ENCODE measurements around the gene SCYL2.

SCYL2 gene

GRCh38 chr12:100356644-100357223, 89.8 kb downstream of the SCYL2 start, which contains the start of gene SLC17A8:
TSS of gene SLC17A8 (plus strand) at chr12:100357074. CDS start at chr12:100357392, 318 bp downstream.
- ATAC-seq, result peak; percentile 51; the same call in 2 of the 3 replicates
- no peak for TF ChIP-seq OSR1 (CRISPR knock-in tag; IDR thresholded peaks at IDR 0.05)

GRCh38 chr12:100359248-100359647, 92.3 kb downstream of the SCYL2 start:
- no peak for ATAC-seq
- TF ChIP-seq ARNTL (CRISPR knock-in tag; IDR thresholded peaks at IDR 0.05; ENCODE audit: borderline replicate concordance, low read depth) (no peak), ISL1 (CRISPR knock-in tag; IDR thresholded peaks at IDR 0.05) (no peak), TSHZ2 (CRISPR knock-in tag; IDR thresholded peaks at IDR 0.05) (no peak), CSDC2 (CRISPR knock-in tag; IDR thresholded peaks at IDR 0.05) (no peak), POU6F1 (CRISPR knock-in tag; IDR thresholded peaks at IDR 0.05; ENCODE audit: borderline replicate concordance, low read depth) (no peak), ZNF8 (CRISPR knock-in tag; IDR thresholded peaks at IDR 0.05) (no peak), ZNF565 (CRISPR knock-in tag; conservative IDR thresholded peaks at IDR 0.05; ENCODE audit: low read depth) (no peak), GLIS3 (CRISPR knock-in tag; IDR thresholded peaks at IDR 0.05) (no peak), TCF4 (CRISPR knock-in tag; IDR thresholded peaks at IDR 0.05; ENCODE audit: borderline replicate concordance) (no peak), SNAI2 (CRISPR knock-in tag; IDR thresholded peaks at IDR 0.05) (no peak), ZNF70 (CRISPR knock-in tag; IDR thresholded peaks at IDR 0.05) (no peak), BACH2 (CRISPR knock-in tag; IDR thresholded peaks at IDR 0.05; ENCODE audit: borderline replicate concordance) (no peak), PPARA (CRISPR knock-in tag; IDR thresholded peaks at IDR 0.05; ENCODE audit: borderline replicate concordance) (no peak)

GRCh38 chr12:100359822-100360221, 92.8 kb downstream of the SCYL2 start:
- peak; percentile 71 for ATAC-seq
- TF ChIP-seq TCF4 (CRISPR knock-in tag; IDR thresholded peaks at IDR 0.05; ENCODE audit: borderline replicate concordance) (no peak), ZFP30 (CRISPR knock-in tag; IDR thresholded peaks at IDR 0.05) (no peak), CSDC2 (CRISPR knock-in tag; IDR thresholded peaks at IDR 0.05) (no peak), CREB5 (CRISPR knock-in tag; IDR thresholded peaks at IDR 0.05; ENCODE audit: low read depth) (peak; percentile 69; the same call in 1 of the 2 replicates), ZFP3 (CRISPR knock-in tag; IDR thresholded peaks at IDR 0.05) (0 out of 2 replicates have a peak, but pooled peaks have one; percentile 35), ISL1 (CRISPR knock-in tag; IDR thresholded peaks at IDR 0.05) (peak; percentile 80), SNAI2 (CRISPR knock-in tag; IDR thresholded peaks at IDR 0.05) (no peak)

GRCh38 chr12:100360450-100360849, 93.5 kb downstream of the SCYL2 start:
- no peak for ATAC-seq
- TF ChIP-seq TCF4 (CRISPR knock-in tag; IDR thresholded peaks at IDR 0.05; ENCODE audit: borderline replicate concordance), result no peak
- TF ChIP-seq ZNF70 (CRISPR knock-in tag; IDR thresholded peaks at IDR 0.05), result no peak
- TF ChIP-seq ZC3H10 (CRISPR knock-in tag; IDR thresholded peaks at IDR 0.05), result no peak
- TF ChIP-seq CREB5 (CRISPR knock-in tag; IDR thresholded peaks at IDR 0.05; ENCODE audit: low read depth), result no peak

- no peak for ATAC-seq
- TF ChIP-seq TCF4 (CRISPR knock-in tag; IDR thresholded peaks at IDR 0.05; ENCODE audit: borderline replicate concordance) (no peak), CREB5 (CRISPR knock-in tag; IDR thresholded peaks at IDR 0.05; ENCODE audit: low read depth) (no peak), POU6F1 (CRISPR knock-in tag; IDR thresholded peaks at IDR 0.05; ENCODE audit: borderline replicate concordance, low read depth) (no peak), TOX (CRISPR knock-in tag; IDR thresholded peaks at IDR 0.05; ENCODE audit: borderline replicate concordance) (no peak), TSHZ2 (CRISPR knock-in tag; IDR thresholded peaks at IDR 0.05) (no peak)
Observed at GRCh38 chr12:100364324-100364723, 97.3 kb downstream of the SCYL2 start.
